Glomerular visceral epithelial cell (primary cell): ENCODE measurements around the gene IGFN1.

Source experiments
- DNase-seq: peaks from one replicate; pipeline ENCODE4 v3.0.0-alpha.2; 2016; ENCODE audit errors: extremely low spot score

Gene IGFN1

DNA sequence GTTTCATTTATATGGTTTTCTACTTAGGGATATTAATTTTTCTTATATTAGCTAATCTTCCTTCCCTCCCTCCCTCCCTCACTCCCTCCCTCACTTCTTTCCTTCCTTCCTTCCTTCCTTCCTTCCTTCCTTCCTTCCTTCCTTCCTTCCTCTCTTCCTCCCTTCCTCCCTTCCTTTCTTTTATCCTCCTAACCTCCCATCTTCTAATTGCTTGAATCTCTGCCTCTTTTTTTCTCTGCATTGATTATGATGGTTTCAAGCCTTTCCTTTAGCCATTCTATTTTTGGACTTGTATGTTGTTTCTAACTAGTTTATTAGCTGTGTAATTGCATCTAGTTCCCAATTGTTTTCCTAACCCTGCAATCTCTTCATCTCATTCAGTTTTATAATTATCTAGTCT, 75.7 kb downstream of the IGFN1 start:
- no peak for DNase-seq

GRCh38 chr1:201266774-201267173, 76.2 kb downstream of the IGFN1 start:
- DNase-seq, result peak; percentile 81

DNA sequence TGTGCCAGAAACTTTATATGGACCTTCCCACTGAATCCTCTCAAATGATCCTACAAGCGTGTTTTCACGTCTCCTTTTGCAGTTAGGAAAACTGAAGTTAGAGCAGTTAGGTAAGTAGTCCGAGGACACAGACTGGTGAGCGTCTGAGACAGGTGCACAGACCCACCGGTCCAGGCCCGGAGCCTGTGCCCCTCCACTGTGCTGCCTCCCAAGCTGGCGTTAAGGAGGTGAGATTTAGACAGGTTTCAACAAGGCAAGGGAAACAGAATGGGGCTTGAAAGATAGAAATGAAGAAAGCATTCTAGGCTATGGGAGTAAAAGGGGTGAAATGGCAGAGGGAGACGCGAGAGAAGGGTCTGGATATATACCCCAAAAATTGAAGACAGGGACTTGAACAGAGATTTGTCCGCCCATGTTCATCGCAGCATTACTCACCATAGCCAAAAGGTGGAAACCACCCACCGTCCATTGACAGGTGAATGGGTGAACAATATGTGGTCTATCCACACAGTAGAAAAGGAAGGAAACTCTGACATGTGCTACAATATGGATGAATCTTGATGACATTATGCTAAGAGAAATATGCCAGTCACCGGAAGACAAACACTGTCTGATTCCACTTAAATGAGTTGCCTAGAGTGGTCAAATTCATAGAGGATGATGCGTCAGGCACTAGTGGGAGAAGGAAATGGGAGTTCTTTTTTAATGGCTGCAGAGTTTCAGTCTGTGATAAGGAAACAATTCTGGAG, 77.0 kb downstream of the IGFN1 start:
- peak; percentile 65 for DNase-seq

- DNase-seq, result peak; percentile 80
Observed at GRCh38 chr1:201268604-201269151, 78.1 kb downstream of the IGFN1 start.

DNA sequence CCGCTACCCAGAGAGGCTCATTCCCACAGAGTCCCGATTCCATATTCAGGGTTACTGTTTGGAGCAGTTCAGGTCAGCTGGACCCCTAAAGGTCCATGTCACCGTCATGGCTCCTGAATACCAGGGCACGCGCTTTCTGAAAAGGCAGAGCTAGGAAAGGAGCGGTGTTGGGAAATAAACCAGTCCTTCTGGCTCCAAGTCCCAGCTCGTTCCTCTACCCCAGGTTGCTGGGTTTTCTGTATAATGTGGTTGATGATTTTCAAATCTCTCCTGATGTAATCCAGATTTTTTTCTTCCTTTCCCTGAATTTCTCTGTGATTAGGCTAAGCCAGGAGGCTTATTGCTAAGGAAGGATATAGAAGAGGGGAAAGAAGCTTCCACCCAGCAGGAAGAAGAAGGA, 78.7 kb downstream of the IGFN1 start:
- no peak for DNase-seq

DNA sequence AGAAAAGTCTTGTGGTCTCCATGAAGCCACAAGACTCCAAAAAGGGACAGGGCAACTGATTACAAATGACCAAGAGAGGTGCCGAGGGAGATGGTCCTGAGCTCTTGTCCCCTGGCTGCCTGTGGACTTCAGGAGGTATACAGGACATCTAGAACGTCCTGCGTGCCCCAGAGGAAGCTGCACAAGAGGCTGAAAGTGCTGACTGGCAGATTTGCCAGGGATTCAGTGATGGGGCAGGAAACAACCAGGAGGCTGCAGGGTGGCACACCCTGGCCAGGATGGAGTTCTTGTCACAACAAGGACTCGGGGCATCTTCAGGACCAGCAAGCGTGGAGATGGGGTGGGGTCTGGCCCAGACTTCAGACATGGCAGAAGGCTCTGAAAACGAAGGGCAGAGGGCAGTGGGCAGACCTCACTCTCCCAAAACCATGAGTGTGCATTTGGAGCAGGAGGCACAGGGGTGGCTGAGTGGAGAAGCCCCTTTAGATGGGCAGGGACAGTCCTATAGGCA, 79.3 kb downstream of the IGFN1 start:
- no peak for DNase-seq

DNA sequence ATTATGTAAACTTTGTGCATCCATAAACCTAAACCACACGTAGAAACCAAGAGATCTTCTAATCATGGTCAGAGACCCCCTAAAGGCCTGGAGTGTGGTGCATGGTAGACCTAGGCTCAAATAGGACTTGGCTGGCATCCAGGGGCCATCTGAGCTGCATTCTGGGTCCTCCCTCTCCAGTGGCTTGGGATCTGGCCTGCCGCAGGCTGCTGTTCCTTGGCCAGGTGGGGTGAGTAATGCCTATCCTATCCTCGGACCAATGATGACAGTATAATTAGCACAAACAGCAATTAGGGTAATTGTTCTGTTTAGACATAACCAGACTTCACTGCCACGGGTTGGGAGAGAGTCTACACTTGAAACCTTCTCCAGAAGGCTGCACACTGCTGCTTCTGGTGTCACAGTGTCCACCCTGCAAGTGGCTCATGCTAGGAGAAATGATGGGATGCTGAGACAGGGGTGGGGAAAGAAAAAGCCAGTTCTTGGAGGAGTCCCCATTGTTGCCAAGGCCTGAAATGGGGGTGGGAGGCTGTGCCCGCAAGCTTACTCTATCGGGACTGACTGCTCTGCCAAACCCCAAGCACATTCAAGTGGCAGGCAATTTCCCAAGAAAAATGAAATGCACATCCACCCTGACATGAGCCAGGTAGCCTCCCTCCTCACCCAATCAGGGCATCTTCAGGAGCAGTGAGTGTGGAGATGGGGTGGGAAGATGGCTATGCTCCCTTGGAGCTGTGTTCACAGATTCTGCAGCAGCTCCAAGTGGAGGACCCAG, 80.2 kb downstream of the IGFN1 start:
- DNase-seq, result no peak

DNA sequence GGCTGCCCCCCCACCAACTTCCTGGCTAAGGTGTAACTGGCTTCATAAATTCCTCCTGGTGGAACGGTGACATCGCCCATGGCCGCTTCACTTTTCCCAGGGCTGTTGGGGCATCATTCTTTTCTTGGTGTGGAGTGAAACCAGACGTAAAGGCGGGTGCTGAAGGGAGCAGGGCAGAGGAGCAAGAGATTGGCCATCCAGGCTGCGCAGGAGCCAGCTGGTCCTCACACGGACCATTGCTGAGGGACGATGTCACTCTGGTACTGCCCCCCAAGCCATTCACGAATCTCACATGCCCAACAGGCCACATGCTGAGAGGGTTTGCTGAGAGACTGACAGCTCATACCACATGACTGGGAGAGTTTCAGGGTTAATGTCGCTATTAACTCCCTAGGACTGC, 82.2 kb downstream of the IGFN1 start:
- no peak for DNase-seq

DNA sequence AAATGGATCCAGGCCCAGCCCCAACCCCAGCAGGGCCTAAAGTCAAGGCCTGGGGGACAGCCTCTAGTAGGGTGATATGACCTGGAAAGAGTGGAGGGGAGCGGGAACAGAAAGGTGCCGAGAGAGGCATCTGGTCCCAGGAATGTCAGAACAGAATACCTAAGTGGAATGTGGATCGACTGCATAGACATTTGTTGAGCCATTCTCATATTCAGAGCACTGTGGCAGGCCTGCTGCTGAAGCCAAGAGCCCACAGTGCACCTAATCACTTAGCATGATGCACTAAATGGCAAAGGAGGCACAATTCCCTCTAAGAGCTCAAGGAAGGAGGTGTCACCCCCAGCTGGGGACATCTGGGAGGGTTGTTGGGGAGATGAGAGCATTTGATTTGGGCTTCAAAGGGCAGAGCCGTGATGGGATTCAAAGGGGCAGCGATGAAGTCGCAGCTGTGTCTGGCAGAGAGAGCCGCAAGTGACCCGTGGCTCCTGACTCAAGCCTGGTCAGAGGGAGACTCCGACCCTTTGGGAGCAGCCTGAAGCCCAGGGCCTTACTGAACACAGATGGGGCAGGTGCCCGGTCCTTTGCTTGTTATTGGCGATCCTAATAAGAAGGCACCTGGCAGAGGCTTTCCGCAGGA, 84.1 kb downstream of the IGFN1 start:
- no peak for DNase-seq

DNA sequence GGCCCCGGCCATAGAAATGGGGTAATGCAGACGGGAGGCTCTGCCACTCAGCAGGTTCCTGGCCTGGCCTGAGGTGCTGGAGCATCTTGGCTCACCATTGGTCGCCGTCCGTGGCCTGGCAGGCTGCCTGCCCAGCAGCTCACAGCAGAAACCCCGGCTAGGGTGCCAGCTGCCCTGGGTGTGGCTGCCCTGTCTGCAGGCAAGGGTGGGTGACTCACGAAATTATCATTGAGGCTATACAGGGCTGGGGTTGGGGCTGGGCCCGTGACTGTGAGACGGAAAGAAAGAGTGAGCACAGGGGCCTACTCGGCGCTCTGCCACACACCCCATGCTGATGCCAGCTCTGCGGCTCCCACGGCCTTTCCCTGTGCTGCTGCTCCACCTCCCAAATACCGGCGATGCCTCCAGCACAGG, 84.6 kb downstream of the IGFN1 start:
- DNase-seq, result peak; percentile 98

DNA sequence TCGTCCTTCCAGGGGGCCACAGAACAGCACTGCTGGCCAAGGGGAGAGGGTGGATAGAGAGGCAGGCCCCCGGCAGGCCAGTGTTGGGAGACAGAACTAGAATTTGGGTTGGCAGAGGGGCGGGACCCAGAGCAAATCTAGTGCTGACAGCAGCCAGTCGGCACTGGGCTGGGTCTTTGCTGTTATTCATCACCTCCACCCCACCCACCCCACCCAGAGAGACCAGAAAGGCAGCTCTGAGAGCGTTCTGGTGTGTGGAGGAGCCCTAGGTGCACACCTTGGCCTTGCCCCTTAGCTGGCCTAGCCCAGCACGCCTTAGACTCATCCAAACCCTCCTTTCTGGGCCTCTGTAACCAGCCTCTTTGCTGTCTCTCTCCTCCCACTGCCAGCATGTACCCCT, 86.3 kb downstream of the IGFN1 start:
- DNase-seq, result no peak

DNA sequence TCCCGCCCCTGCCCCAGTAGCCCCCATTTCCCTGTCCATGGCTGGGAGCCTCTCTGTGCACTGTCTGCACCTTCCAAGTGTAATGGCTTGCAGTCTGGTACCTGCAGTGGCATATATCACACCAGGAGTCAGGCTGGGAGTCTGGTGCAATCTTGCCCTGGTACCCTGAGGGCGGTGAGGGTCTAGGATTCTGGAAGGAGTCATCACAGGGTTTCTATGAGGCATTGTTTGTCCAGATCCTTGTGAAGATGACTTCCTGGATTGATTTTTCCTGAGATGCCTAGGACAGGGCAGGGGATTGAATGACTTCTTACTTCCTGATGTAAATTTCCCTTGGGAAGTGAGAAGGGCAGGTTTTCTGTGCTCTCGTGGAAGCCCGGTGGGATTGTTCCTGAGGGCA, 86.8 kb downstream of the IGFN1 start:
- DNase-seq, result no peak
